MM.1S (cell line): ENCODE measurements around the gene PLCH1.
A peak's percentile ranks its signal among the peaks of the same experiment; 100 is the strongest.

ENCODE experiments used
- DNase-seq: peaks from one replicate; pipeline ENCODE4 v3.0.0-alpha.2; 2015
- H2AFZ ChIP-seq: fragments of 300-600 bp; sonication (generic); 2 replicates; pipeline ENCODE4 v1.6.0; 2016; ENCODE audit warnings: antibody characterized with exemption, low read length
- H3F3A ChIP-seq: fragments of 300-600 bp; sonication (generic); 2 replicates; pipeline ENCODE4 v1.6.1; 2016; ENCODE audit warnings: mild to moderate bottlenecking, antibody characterized with exemption, low read length, moderate library complexity, mixed read lengths; ENCODE audit not compliant: insufficient read depth
- H3K27ac ChIP-seq: fragments of 300-600 bp; sonication (generic); 2 replicates; pipeline ENCODE4 v1.5.1; 2016; ENCODE audit warnings: mild to moderate bottlenecking, low read length
- H3K27me3 ChIP-seq: fragments of 300-600 bp; sonication (generic); replicated peaks from 2 replicates; pipeline ENCODE4 v1.6.0; 2016; ENCODE audit warnings: low read length; ENCODE audit not compliant: insufficient read depth
- H3K36me3 ChIP-seq: fragments of 300-600 bp; sonication (generic); replicated peaks from 2 replicates; pipeline ENCODE4 v1.6.1; 2016; ENCODE audit warnings: mild to moderate bottlenecking, low read length, mixed read lengths; ENCODE audit not compliant: insufficient read depth
- H3K4me1 ChIP-seq: fragments of 300-600 bp; sonication (generic); 2 replicates; pipeline ENCODE4 v1.6.1; 2016; ENCODE audit warnings: low read length, mixed read lengths
- H3K4me2 ChIP-seq: fragments of 300-600 bp; sonication (generic); 2 replicates; pipeline ENCODE4 v1.6.0; 2016; ENCODE audit warnings: low read depth, low read length
- H3K4me3 ChIP-seq: fragments of 300-600 bp; sonication (generic); 2 replicates; pipeline ENCODE4 v1.5.1; 2016; ENCODE audit warnings: low read length, mixed read lengths
- H3K79me2 ChIP-seq: fragments of 300-600 bp; sonication (generic); 2 replicates; pipeline ENCODE4 v1.6.1; 2016; ENCODE audit warnings: mixed run types, low read length, mixed read lengths
- H3K9ac ChIP-seq: fragments of 300-600 bp; sonication (generic); 2 replicates; pipeline ENCODE4 v1.6.1; 2016; ENCODE audit warnings: low read length, mixed read lengths
- H3K9me2 ChIP-seq: fragments of 300-600 bp; sonication (generic); replicated peaks from 2 replicates; pipeline ENCODE4 v1.6.1; 2016; ENCODE audit warnings: mild to moderate bottlenecking, low read length, mixed read lengths; ENCODE audit not compliant: insufficient read depth
- H3K9me3 ChIP-seq: fragments of 300-600 bp; sonication (generic); replicated peaks from 2 replicates; pipeline ENCODE4 v1.6.1; 2016; ENCODE audit warnings: mild to moderate bottlenecking, low read length, mixed read lengths; ENCODE audit not compliant: insufficient read depth
- H4K20me1 ChIP-seq: fragments of 300-600 bp; sonication (generic); 2 replicates; pipeline ENCODE4 v1.6.1; 2016; ENCODE audit warnings: mild to moderate bottlenecking, low read length, moderate library complexity, mixed read lengths; ENCODE audit not compliant: insufficient read depth
- EZH2 ChIP-seq: fragments of 300-600 bp; sonication (generic); optimal IDR thresholded peaks from 2 replicates; pipeline ENCODE3; 2017; ENCODE audit warnings: low read depth, mild to moderate bottlenecking, antibody characterized with exemption, low read length, mixed read lengths
- EZH2phosphoT487 ChIP-seq: fragments of 300-600 bp; sonication (generic); IDR thresholded peaks from 2 replicates; pipeline ENCODE4 v1.6.1; 2018; ENCODE audit warnings: antibody characterized with exemption, low read length
- TF ChIP-seq, protein P1 (sequence below): fragments of 300-600 bp; sonication (generic); IDR thresholded peaks from 2 replicates; pipeline ENCODE4 v1.5.1; 2016; ENCODE audit warnings: antibody characterized with exemption, low read length, mixed read lengths

PLCH1 gene, protein sequence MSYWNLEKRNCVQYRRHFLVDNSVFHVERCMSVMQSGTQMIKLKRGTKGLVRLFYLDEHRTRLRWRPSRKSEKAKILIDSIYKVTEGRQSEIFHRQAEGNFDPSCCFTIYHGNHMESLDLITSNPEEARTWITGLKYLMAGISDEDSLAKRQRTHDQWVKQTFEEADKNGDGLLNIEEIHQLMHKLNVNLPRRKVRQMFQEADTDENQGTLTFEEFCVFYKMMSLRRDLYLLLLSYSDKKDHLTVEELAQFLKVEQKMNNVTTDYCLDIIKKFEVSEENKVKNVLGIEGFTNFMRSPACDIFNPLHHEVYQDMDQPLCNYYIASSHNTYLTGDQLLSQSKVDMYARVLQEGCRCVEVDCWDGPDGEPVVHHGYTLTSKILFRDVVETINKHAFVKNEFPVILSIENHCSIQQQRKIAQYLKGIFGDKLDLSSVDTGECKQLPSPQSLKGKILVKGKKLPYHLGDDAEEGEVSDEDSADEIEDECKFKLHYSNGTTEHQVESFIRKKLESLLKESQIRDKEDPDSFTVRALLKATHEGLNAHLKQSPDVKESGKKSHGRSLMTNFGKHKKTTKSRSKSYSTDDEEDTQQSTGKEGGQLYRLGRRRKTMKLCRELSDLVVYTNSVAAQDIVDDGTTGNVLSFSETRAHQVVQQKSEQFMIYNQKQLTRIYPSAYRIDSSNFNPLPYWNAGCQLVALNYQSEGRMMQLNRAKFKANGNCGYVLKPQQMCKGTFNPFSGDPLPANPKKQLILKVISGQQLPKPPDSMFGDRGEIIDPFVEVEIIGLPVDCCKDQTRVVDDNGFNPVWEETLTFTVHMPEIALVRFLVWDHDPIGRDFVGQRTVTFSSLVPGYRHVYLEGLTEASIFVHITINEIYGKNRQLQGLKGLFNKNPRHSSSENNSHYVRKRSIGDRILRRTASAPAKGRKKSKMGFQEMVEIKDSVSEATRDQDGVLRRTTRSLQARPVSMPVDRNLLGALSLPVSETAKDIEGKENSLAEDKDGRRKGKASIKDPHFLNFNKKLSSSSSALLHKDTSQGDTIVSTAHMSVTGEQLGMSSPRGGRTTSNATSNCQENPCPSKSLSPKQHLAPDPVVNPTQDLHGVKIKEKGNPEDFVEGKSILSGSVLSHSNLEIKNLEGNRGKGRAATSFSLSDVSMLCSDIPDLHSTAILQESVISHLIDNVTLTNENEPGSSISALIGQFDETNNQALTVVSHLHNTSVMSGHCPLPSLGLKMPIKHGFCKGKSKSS (N-terminal part only)

GRCh38 chr3:155744626-155745324 lies at the start of gene PLCH1:
Gene PLCH1, minus strand, starts transcription at chr3:155745071. Its CDS starts 40,847 bp downstream, at chr3:155704224.
- DNase-seq, result no peak
- H3K4me1 ChIP-seq, result 0 out of 2 replicates have a peak, but pooled peaks cover 3% of the 10 kb centered on the region
- TF ChIP-seq EZH2 (no peak), EZH2phosphoT487 (no peak)
- TF ChIP-seq, protein P1, sequence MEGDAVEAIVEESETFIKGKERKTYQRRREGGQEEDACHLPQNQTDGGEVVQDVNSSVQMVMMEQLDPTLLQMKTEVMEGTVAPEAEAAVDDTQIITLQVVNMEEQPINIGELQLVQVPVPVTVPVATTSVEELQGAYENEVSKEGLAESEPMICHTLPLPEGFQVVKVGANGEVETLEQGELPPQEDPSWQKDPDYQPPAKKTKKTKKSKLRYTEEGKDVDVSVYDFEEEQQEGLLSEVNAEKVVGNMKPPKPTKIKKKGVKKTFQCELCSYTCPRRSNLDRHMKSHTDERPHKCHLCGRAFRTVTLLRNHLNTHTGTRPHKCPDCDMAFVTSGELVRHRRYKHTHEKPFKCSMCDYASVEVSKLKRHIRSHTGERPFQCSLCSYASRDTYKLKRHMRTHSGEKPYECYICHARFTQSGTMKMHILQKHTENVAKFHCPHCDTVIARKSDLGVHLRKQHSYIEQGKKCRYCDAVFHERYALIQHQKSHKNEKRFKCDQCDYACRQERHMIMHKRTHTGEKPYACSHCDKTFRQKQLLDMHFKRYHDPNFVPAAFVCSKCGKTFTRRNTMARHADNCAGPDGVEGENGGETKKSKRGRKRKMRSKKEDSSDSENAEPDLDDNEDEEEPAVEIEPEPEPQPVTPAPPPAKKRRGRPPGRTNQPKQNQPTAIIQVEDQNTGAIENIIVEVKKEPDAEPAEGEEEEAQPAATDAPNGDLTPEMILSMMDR, result no peak
- H3K36me3 ChIP-seq, result no peaks in the 10 kb centered on the region
- H3K9me3 ChIP-seq, result no peaks in the 10 kb centered on the region
- H3K79me2 ChIP-seq, result no peaks in the 10 kb centered on the region
- no peak within 1 kb of the TSS for H3K27ac ChIP-seq
- H2AFZ ChIP-seq, result peak within 1 kb of the TSS; percentile 86
- H3K27me3 ChIP-seq, result no peaks in the 10 kb centered on the region; the same call in 1 of the 2 replicates
- H3K9me2 ChIP-seq, result no peaks in the 10 kb centered on the region
- peak within 1 kb of the TSS; percentile 79 for H3K4me3 ChIP-seq
- H3K9ac ChIP-seq, result peak within 1 kb of the TSS; percentile 31; the same call in 1 of the 2 replicates
- H4K20me1 ChIP-seq, result no peaks in the 10 kb centered on the region
- peak within 1 kb of the TSS; percentile 95 for H3K4me2 ChIP-seq
- no peaks in the 10 kb centered on the region for H3F3A ChIP-seq

DNA sequence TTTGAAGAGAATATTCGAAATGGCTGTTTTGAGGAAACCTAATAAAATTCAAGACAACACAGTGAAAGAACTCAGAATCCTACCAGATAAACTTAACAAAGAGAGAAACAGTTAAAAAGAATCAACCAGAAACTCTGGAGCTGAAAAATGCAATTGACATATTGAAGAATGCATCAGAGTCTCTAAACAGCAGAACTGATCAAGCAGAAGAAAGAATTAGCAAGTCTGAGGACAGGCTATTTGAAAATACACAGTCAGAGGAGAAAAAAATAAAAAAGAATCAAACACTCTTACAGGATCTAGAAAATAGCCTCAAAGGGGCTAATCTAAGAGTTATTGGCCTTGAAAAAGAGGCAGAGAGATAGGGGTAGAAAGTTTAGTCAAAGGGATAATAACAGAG lies 47.7 kb upstream of the PLCH1 start:
- DNase-seq, result no peak
- Histone ChIP-seq H3F3A (no peaks in the 10 kb centered on the region), H2AFZ (no peak overlapping the region), H3K36me3 (no peaks in the 10 kb centered on the region), H3K79me2 (no peaks in the 10 kb centered on the region), H3K9me3 (no peaks in the 10 kb centered on the region), H3K27me3 (no peaks in the 10 kb centered on the region), H4K20me1 (no peaks in the 10 kb centered on the region), H3K27ac (no peak overlapping the region), H3K9ac (no peak overlapping the region), H3K4me3 (no peak overlapping the region), H3K4me1 (no peaks in the 10 kb centered on the region), H3K9me2 (no peaks in the 10 kb centered on the region), H3K4me2 (no peak overlapping the region)
- no peak for TF ChIP-seq EZH2
- TF ChIP-seq EZH2phosphoT487, result no peak
- TF ChIP-seq, protein P1, result no peak

DNA sequence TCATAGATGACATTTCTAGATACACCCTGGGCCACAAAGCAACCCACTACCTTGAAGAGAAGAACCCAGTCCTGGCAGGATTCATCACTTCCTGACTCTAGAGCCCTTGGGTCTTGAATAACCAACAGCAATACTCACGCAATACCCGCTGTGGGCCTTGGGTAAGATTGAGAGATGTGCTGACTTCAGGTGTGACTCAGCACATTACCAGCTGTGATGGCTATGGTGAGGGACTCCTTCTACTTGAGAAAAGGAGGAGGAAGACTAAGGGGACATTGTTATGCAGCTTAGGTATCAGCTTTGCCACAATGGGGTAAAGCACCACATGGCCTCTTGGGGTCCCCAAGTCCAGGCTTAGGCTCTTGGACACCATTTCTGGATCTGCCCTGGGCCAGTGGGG lies 46.3 kb upstream of the PLCH1 start:
- Histone ChIP-seq H2AFZ (no peak overlapping the region), H3K36me3 (no peaks in the 10 kb centered on the region), H3K9ac (no peak overlapping the region), H3K27me3 (no peaks in the 10 kb centered on the region), H3K4me3 (no peak overlapping the region), H4K20me1 (no peaks in the 10 kb centered on the region), H3K9me2 (no peaks in the 10 kb centered on the region), H3K27ac (no peak overlapping the region), H3K79me2 (no peaks in the 10 kb centered on the region), H3K9me3 (no peaks in the 10 kb centered on the region), H3F3A (no peaks in the 10 kb centered on the region), H3K4me1 (no peaks in the 10 kb centered on the region), H3K4me2 (no peak overlapping the region)
- TF ChIP-seq EZH2, result no peak
- TF ChIP-seq, protein P1, result no peak
- TF ChIP-seq EZH2phosphoT487, result no peak
- no peak for DNase-seq
